HG02623 (cell line): ENCODE measurements around the gene GPR152.
"Not testable (repeated sequence)": the region's sequence is repeated elsewhere in the genome, so short reads cannot be mapped to it uniquely, and the experiment has no call there.

ENCODE experiments used
- ATAC-seq: cut with Tn5 transposase; IDR thresholded peaks from one replicate; pipeline ENCODE4 v1.9.1; 2021; ENCODE audit warnings: moderate library complexity; ENCODE audit not compliant: unreplicated experiment

Gene GPR152

GRCh38 chr11:67489885-67490726 is 37.6 kb upstream of the GPR152 start:
- no peak for ATAC-seq

DNA sequence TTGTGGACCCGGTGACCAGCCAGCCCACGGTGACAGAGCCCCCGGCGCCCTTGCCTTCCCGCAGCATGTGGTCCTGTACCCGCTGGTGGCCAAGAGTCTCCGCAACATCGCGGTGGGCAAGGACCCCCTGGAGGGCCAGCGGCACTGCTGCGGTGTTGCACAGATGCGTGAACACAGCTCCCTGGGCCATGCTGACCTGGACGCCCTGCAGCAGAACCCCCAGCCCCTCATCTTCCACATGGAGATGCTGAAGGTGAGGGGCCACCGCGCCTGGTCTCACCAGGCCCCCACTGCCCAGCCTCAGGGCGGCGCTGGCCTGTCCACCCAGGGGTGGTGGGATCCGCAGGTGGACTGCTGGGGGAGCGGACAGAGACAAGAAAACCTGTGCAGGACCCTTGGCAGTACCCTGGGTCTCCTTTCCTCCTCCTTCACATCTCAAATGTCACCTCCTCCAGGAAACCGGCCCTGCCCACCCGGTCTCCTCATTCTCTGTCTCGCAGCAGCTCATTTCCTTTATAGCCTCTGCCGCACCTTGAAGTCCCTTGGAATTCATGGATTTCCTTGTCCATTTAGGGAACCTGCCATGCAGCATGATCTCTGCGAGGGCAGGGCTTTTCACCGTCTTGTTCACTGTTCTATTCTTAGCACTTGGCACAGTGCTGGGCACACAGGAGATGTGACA is 36.8 kb upstream of the GPR152 start:
- no peak for ATAC-seq

DNA sequence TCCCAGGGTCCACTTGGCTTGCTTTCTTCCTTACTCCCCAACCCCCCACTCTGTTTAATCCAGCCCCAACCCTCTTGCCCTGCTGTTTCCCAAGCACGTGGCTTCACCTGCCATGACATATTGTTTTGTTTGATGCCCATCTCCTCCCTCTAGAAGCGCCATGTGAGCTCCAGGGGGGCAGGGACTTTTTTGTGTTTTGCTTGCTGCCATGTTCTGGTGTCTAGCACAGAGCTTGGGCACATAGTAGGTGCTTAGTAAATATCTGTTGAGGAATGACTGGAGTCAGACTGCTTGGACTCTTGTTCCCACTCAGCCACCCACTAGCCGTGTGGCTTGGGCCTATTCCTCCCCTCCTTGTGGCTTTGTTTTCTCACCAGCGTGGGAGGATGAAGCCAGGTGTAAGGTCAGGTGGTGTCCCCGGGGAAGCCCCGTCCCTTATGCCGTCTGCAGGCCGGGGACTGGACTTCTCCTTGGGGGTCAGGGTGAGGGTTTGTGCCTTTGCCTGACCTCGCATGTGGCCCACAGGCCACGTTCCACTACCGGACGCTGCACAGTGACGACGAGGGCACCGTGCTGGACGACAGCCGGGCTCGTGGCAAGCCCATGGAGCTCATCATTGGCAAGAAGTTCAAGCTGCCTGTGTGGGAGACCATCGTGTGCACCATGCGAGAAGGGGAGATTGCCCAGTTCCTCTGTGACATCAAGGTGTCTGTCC is 34.1 kb upstream of the GPR152 start:
- ATAC-seq = no peak

- ATAC-seq = not testable (repeated sequence)
These were observed 33.4 kb upstream of the GPR152 start for GRCh38 chr11:67485873-67486361.

GRCh38 chr11:67484847-67485311 is 32.4 kb upstream of the GPR152 start:
- ATAC-seq = no peak

DNA sequence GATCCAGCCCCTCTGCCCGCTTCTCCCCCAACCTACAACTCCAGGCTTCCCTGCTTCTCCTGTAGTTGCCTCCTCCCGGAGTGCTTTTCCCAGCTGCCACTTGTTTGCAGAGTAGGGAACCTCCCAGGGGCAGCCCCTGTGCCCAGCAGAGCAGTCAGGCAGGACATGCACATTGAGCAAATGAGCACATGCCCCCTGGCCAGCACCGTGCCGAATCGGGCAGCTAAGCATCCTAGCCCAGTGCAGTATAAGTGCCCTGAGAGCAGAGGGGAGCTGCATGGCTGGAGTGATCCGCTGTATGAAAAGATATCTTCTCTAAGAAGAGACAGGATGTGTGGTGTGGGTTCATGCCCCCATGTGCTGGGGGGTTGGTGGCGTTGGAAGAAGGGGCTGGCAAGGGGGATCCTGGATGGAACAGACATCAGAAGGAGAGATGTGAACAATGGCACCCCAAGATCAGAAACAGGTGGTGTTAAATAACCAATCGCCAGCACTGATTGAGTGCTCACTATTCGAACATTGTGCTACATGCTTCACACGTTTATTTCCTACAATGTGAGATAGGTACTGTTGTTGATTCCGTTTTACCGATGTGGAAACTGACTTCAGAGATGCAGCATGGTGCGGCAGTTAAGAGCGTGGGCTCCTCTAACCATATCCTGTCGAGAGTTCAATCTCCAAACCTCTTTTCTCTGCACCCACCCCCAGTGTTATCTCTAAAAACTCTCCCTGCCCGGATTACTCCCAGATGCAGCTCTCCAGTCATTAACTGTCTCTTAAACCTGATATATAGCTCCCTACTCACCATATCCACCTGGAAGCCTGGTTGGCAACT is 31.5 kb upstream of the GPR152 start:
- ATAC-seq = no peak

DNA sequence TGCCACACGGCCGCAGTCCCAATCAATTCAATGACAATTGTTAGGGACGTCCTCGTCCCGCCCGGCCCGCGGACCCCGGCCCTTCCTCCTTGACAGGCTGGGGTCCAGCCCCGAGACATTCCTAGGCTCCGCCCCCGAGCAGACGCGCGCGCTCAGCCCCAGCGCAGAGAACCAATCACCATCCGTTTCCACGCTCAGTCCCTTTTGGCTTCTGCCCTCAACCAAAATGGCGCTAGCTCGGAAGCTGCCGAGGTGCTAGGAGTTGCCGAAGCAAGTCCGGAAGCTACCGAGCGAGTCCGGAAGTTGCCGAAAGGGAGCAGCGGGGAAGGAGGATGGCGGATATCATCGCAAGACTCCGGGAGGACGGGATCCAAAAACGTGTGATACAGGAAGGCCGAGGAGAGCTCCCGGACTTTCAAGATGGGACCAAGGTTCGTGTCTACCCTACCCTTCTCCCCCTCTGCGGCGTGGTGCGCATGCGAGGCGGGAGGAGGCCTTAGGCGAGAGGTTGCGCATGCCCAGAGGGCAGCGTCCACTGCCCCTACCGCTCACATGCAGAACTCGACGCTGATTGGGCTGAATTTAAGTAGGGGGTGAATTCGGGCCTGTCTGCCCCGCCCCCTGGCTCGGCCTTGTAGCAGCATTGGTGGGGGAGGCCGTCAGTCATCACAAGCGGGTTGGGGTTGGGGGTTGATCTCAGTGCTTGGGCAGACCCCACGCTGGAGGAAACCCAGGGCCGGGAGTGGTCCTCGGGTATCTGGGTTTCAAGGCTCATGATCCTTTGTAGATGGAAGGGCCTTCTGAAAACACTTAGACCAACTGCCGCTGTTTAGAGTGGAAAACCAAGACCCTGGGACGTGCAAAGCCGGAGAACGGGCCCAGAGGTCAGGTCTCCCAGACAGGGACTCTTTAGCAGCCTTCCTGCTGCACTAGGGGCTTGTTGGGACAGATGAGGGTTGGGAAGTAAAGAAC is 30.6 kb upstream of the GPR152 start, which contains the start of gene AIP:
Gene AIP, plus strand, starts transcription at position 200 of the 972 bp plus-strand sequence. Its CDS starts 133 bp downstream, at position 333.
- peak; percentile 64 for ATAC-seq

DNA sequence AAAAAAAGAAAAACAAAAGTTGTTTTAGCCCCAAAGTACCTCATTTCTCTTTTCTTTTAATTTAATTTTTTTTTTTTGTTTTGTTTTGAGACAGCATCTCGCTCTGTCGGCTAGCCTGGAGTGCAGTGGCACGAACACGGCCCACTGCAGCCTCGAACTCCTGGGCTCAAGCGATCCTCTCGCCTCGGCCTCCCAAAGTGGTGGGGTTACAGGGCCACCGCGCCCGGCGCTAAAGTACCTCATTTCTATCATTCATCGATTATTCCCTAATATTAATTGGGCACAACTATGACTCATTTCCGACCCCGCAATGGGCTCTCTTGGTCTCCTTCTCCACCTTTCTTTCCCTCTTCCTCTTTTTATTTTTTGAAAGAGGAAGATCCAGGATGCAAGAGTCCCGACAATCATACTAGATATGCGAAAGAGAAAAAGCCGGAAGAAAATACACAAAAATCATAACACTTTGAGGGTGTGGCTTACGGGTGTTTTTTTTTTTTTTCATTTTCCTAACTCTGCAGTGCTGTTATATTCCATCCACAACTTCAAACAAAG is 29.8 kb upstream of the GPR152 start:
- no peak for ATAC-seq

DNA sequence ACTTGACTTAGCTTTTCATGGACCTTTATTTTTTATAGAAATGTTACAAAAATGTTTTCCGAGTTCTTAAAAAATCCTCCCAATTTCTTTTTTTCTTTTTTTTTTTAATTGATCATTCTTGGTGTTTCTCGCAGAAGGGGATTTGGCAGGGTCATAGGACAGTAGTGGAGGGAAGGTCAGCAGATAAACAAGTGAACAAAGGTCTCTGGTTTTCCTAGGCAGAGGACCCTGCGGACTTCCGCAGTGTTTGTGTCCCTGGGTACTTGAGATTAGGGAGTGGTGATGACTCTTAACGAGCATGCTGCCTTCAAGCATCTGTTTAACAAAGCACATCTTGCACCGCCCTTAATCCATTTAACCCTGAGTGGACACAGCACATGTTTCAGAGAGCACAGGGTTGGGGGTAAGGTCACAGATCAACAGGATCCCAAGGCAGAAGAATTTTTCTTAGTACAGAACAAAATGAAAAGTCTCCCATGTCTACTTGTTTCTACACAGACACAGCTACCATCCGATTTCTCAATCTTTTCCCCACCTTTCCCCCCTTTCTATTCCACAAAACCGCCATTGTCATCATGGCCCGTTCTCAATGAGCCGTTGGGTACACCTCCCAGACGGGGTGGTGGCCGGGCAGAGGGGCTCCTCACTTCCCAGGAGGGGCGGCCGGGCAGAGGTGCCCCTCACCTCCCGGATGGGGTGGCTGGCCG is 25.0 kb upstream of the GPR152 start:
- ATAC-seq = not testable (repeated sequence)

DNA sequence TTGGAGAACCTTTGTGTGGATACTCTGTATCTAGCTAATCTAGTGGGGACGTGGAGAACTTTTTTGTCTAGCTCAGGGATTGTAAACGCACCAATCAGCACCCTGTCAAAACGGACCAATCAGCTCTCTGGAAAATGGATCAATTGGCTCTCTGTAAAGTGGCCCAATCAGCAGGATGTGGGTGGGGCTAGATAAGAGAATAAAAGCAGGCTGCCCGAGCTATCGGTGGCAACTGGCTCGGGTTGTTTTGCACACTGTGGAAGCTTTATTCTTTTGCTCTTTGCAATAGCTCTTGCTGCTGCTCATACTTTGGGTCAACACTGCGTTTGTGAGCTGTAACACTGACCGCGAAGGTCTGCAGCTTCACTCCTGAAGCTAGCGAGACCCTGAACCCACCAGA is 24.2 kb upstream of the GPR152 start:
- ATAC-seq = not testable (repeated sequence)

DNA sequence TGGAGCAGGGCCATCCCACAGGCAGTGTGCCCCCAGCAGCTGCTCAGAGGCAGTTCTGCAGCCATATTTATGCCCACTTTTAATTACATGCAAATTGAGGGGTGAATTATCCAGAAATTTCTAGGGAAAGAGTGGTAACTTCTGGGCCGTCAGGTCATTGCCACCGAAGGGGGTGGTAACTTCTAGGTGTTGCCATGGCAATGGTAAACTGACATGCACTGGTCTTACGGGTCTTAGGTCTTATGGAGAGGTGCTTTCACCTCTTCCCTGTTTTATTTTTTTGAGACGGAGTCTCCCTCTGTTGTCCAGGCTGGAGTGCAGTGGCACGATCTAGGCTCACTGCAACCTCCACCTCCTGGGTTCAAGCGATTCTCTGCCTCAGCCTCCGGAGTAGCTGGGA is 20.4 kb upstream of the GPR152 start:
- no peak for ATAC-seq

DNA sequence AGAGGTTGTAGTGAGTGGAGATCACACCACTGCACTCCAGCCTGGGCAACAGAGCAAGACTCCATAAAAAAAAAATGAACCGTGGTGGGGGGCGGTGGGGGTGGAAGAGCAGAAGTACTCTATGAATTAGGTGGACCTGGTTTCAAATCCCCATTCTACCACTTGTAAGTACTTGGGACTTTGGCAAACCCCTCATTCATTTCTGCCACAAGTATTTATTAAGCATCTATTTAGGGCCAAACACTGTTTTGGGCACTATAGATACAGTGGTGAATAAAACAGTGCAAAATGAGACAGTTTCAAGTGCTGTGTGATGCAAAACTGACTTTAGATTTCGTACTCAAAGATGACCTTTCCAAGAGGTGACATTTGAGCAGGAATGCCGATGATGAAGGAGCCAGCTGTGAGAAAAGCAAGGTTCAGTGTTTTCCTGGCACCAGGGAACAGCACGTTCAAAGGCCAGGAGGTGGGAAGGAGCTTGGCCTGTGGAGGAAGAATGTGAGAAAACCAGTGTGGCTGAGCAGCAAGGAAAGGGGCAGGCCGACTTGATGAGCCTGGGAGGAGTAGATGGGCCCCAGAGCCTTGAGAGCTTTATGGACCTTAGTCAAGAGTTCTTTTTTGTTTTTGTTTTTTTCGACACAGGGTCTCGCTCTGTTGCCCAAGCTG is 17.9 kb upstream of the GPR152 start:
- no peak for ATAC-seq

DNA sequence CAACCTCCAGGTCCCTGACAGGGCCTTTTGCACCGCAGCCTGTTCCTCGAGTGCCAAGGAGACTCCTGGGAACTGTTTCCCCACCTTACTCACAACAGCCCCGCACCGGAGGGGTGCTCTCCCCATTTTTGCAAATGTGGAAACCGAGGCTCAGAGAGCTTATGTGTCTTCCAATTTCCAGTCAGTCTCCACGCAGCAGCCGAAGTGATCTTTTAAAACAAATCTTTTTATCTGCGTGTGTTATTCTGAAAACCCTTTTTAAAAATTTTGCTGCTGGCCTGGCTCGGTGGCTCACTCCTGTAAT is 16.9 kb upstream of the GPR152 start:
- no peak for ATAC-seq

DNA sequence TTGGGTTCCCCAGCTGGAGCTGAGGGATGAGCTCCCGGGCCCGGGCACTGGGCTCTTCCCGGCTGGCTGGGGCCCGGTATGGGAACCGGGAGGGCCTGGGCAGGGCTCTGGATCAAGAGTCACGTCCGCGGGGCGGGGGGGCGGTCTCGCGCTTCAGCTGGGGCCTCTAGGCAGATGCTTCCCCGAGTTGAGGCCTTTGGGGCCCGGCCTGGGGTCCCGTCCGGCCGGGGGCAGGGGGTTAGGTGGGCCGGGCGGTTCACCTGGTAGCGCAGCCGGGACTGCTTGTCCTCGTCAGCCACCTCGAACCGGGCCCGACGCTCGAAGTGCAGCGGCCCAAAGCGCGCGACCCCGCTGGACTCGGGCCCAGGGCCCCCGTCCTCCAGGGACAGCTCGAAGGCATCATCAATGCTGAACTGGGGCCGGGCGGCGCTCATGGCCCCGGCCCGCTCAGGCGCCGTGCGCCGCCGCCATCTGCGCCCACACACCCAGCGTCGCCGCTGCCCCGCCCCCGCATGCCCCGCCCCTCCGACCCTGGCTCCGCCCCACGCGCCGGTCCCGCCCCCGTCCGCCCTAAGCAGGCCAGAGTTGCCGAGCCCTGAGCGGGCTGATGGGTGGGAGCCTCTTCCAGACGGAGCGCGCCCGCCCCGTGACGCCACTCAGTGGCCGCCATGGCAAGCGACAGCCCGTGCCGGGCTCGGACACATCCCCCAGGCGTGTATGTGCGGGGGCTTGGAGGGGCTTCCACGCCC is 16.4 kb upstream of the GPR152 start, which contains the start of gene TMEM134:
Gene TMEM134, minus strand, starts transcription at position 493 of the 749 bp plus-strand sequence. Its CDS starts 59 bp downstream, at position 434.
- ATAC-seq = peak; percentile 52

- ATAC-seq = no peak
These were observed 15.9 kb upstream of the GPR152 start for GRCh38 chr11:67468456-67468758.

DNA sequence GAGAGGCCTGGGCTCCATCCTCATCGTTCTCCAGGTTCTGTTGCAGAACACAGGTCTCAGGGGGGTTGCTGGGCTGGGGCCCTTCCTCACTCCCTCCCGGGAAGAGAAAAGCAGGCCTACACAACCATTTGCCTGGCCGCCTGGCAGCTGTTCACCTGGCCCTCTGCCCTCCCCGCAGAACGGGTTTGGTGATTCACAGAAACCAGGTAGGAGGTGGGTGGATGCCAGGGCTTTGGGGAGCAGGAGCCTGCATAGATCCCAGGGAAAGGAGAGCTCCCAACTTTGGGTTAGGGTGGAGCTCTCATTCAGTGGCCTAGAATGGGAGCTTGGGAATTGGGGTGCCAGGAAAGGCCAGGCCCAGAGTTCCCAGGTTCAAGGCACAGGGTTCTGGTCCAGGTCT is 15.5 kb upstream of the GPR152 start:
- no peak for ATAC-seq
